HCT116 (cell line): Measurements from ENCODE around the gene DPP6. TPM values are rescaled to one million over a fixed set of nuclear protein-coding genes. Genes with fewer than 3 reads are reported as not detected.

Experiments used
- ATAC-seq: fragments of 200-7000 bp; cut with Tn5 transposase; 2 replicates; pipeline ENCODE4 v1.9.1; 2020; ENCODE audit warnings: mild to moderate bottlenecking, moderate library complexity
- BruUV-seq: library from RNA; stranded (reverse); fragments of 400-500 nt; replicated peaks from 2 replicates; lab custom pipeline; 2021; lab: Mats Ljungman, UMichigan
- CTCF ChIA-PET: fragments of 300-600 bp; sonication (Branson Sonifier 250); formaldehyde crosslinking; loops from one replicate; lab custom pipeline; 2021; ENCODE audit warnings: antibody characterized with exemption; lab: Charles Lee
- POLR2A ChIA-PET: fragments of 300-600, 350-600 bp; sonication (Branson Sonifier 250); formaldehyde crosslinking; loops from one replicate; lab custom pipeline; 2021; ENCODE audit warnings: antibody characterized with exemption; lab: Charles Lee
- RAD21 ChIA-PET, 2 experiments: fragments of 300-600 bp; sonication (Branson Sonifier 250); formaldehyde crosslinking; loops; one replicate each; lab custom pipeline; 2023; ENCODE audit warnings: low total read pairs in 2 of 2; ENCODE audit not compliant: uncharacterized antibody in 2 of 2, unreplicated experiment in 2 of 2, low non-redundant PET in 1 of 2; lab: Charles Lee
- DNase-seq: peaks from one replicate; pipeline ENCODE4 v3.0.0-alpha.2; 2010; ENCODE audit warnings: low read depth, low spot score
- H2AFZ ChIP-seq: fragments of 200-600 bp; shearing (Covaris generic), sonication (generic); 2 replicates; pipeline ENCODE4 v1.6.1; 2017; ENCODE audit warnings: low read depth, mixed run types, mixed read lengths, antibody characterized with exemption, low read length; ENCODE audit not compliant: poor library complexity, severe bottlenecking
- H3K27ac ChIP-seq: 2 replicates; pipeline ENCODE4 v1.5.1; 2012; ENCODE audit warnings: low read depth, low read length
- H3K27me3 ChIP-seq: fragments of 200-600 bp; sonication (generic); 2 replicates; pipeline ENCODE4 v1.6.1; 2016; ENCODE audit warnings: mixed run types, low read length, mixed read lengths; ENCODE audit not compliant: insufficient read depth
- H3K36me3 ChIP-seq, 2 experiments: fragments of 200-500 bp in 1 of 2; fragments of 200-600 bp in 1 of 2; sonication (Bioruptor generic) in 1 of 2; sonication (generic) in 1 of 2; 2 replicates each; pipeline versions ENCODE4 v1.5.1 to v1.6.1; 2014 to 2016; ENCODE audit warnings: low read length in 2 of 2, inconsistent platforms in 1 of 2, mixed read lengths in 1 of 2, mixed run types in 1 of 2; ENCODE audit not compliant: insufficient read depth in 2 of 2, control insufficient read depth in 1 of 2
- H3K4me1 ChIP-seq, 2 experiments: fragments of 200-600 bp in 1 of 2; sonication (generic) in 1 of 2; 2 replicates each; pipeline versions ENCODE4 v1.5.1 to v1.6.1; 2012 to 2017; ENCODE audit warnings: low read length in 2 of 2, inconsistent platforms in 1 of 2, mild to moderate bottlenecking in 1 of 2, mixed read lengths in 1 of 2, mixed run types in 1 of 2, moderate library complexity in 1 of 2; ENCODE audit not compliant: insufficient read depth in 2 of 2, control insufficient read depth in 1 of 2
- H3K4me2 ChIP-seq: fragments of 200-600 bp; sonication (generic); 2 replicates; pipeline ENCODE4 v1.6.1; 2017; ENCODE audit warnings: mixed run types, low read length, mixed read lengths
- H3K4me3 ChIP-seq, 2 experiments: fragments of 200-600 bp in 1 of 2; sonication (generic) in 1 of 2; replicated peaks in 1 of 2; 2 replicates each; pipeline ENCODE4 v1.5.1; 2011 to 2016; ENCODE audit warnings: low read length in 2 of 2, control low read depth in 1 of 2, low read depth in 1 of 2, mild to moderate bottlenecking in 1 of 2, mixed read lengths in 1 of 2, mixed run types in 1 of 2
- H3K79me2 ChIP-seq: fragments of 200-600 bp; sonication (generic); 2 replicates; pipeline ENCODE4 v1.6.1; 2017; ENCODE audit warnings: mild to moderate bottlenecking, mixed run types, low read length, moderate library complexity, mixed read lengths; ENCODE audit not compliant: insufficient read depth
- H3K9ac ChIP-seq: fragments of 200-600 bp; sonication (generic); 2 replicates; pipeline ENCODE4 v1.6.1; 2016; ENCODE audit warnings: low read length, mixed read lengths
- H3K9me2 ChIP-seq: fragments of 200-600 bp; sonication (generic), shearing (Covaris generic); 2 replicates; pipeline ENCODE4 v1.6.1; 2017; ENCODE audit warnings: mixed run types, mild to moderate bottlenecking, moderate library complexity; ENCODE audit not compliant: insufficient read depth
- H3K9me3 ChIP-seq, 2 experiments: fragments of 200-500 bp in 1 of 2; fragments of 200-600 bp in 1 of 2; sonication (Bioruptor generic) in 1 of 2; sonication (generic) in 1 of 2; 2 replicates each; pipeline ENCODE4 v1.6.1; 2014 to 2017; ENCODE audit warnings: low read length in 2 of 2, mixed read lengths in 2 of 2, inconsistent platforms in 1 of 2, low read depth in 1 of 2, mild to moderate bottlenecking in 1 of 2, mixed run types in 1 of 2, moderate library complexity in 1 of 2; ENCODE audit not compliant: control insufficient read depth in 1 of 2, insufficient read depth in 1 of 2
- H4K20me1 ChIP-seq: fragments of 200-600 bp; sonication (generic), shearing (Covaris generic); 2 replicates; pipeline ENCODE4 v1.6.1; 2017; ENCODE audit warnings: mixed run types, mild to moderate bottlenecking, moderate library complexity; ENCODE audit not compliant: insufficient read depth
- EGR1 ChIP-seq: IDR thresholded peaks from 2 replicates; pipeline ENCODE4 v1.6.1; 2012; ENCODE audit warnings: low read depth
- ELF1 ChIP-seq: IDR thresholded peaks from 2 replicates; pipeline ENCODE4 v1.6.1; 2012; ENCODE audit warnings: low read depth, borderline replicate concordance
- FOSL1 ChIP-seq: IDR thresholded peaks from 2 replicates; pipeline ENCODE4 v1.6.1; 2012; ENCODE audit warnings: low read depth
- POLR2A ChIP-seq: IDR thresholded peaks from 2 replicates; pipeline ENCODE4 v1.7.0; 2011; ENCODE audit warnings: borderline replicate concordance; ENCODE audit not compliant: insufficient read depth, insufficient read length; ENCODE audit errors: extremely low read depth
- RAD21 ChIP-seq: IDR thresholded peaks from 2 replicates; pipeline ENCODE4 v1.6.1; 2012; ENCODE audit warnings: low read depth, mild to moderate bottlenecking
- YY1 ChIP-seq: IDR thresholded peaks from 2 replicates; pipeline ENCODE4 v1.6.1; 2011; ENCODE audit warnings: low read length, low read depth, moderate library complexity, mild to moderate bottlenecking; ENCODE audit not compliant: insufficient replicate concordance; ENCODE audit errors: extremely low read depth
- ZBTB33 ChIP-seq: IDR thresholded peaks from 2 replicates; pipeline ENCODE4 v1.6.1; 2011; ENCODE audit warnings: mild to moderate bottlenecking, low read length, moderate library complexity; ENCODE audit not compliant: insufficient replicate concordance; ENCODE audit errors: extremely low read depth
- intact Hi-C: fragments of 100-400 bp; cut with micrococcal nuclease; formaldehyde crosslinking; loops from 2 replicates; pipeline ENCODE4 v1.10.0; 2022
- total RNA-seq: library from RNA; stranded (reverse); gene quantifications from one replicate; pipeline ENCODE4 v1.2.1, GENCODE V29; 2021; ENCODE audit not compliant: unreplicated experiment
- TF ChIP-seq, protein P1 (sequence below): IDR thresholded peaks from 2 replicates; pipeline ENCODE4 v1.6.1; 2012

Gene DPP6
- total RNA-seq, 1 experiment from 2014 or later: not detected

DNA sequence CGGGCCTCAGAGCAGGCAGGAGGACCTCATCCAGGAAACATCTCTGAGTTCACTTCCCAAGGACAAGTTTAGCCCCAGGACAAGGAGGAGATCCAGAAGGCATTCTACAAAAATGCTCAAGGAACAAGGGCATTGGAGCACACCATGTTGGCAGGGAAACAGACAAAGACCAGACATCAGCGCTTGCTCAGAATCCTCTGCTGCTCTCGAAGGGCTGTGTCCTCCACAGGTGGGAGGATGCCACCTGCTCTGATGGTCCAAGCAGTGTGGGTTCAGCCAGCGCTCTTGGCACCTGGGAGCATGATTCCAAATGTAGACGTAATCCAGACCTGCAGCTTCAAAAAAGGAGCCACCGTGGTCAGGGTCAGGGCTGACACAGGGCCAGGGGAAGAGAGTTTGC is 160.7 kb downstream of the DPP6 start:
- CTCF ChIA-PET: no interaction called here

DNA sequence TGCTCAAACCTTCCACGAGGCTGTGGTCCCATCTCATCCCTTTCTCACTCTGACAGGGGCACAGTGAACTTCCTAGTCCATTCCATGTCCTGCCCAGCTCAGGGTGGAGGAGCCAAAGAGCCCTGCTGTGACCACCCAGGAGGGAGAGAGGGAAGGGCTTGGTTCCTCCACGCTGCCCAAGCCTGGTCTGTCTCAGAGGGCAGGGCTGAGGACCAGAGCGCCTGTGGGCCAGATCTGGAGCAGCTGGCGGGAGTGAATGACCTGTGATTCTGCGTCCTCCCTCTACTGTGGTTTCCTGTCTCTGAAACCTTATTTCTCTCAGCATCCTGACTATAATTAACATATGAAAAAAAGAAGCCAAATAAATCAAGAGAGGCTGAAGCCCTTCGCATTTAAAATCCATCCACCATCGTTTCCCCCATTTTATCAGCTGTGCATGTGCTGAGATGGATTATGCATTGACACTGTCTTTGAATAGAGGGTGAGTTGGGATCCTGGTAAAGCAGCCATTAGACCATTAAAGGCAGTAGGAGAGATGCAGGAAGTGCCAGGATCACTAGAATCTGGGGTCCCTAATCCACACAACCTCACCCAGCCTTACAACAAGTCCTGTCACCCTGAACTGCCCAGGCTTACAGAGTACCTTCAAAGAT is 165.6 kb downstream of the DPP6 start:
- no TSS peak for BruUV-seq
- no peaks in the 10 kb centered on the region for H3K79me2 ChIP-seq
- intact Hi-C loops: no loop called here
- no peak for TF ChIP-seq EGR1
- TF ChIP-seq RAD21: no peak
- TF ChIP-seq ZBTB33: no peak
- TF ChIP-seq YY1: no peak
- TF ChIP-seq POLR2A: no peak
- TF ChIP-seq, protein P1, sequence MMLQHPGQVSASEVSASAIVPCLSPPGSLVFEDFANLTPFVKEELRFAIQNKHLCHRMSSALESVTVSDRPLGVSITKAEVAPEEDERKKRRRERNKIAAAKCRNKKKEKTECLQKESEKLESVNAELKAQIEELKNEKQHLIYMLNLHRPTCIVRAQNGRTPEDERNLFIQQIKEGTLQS: no peak
- TF ChIP-seq ELF1: no peak
- no peak overlapping the region for H3K4me2 ChIP-seq
- RAD21 ChIA-PET: no interaction called here
- H3K36me3 ChIP-seq: no peaks in the 10 kb centered on the region
- H3K4me3 ChIP-seq: no peak overlapping the region
- no peak overlapping the region for H3K27ac ChIP-seq
- CTCF ChIA-PET: no interaction called here
- POLR2A ChIA-PET: no interaction called here
- no peaks in the 10 kb centered on the region for H3K4me1 ChIP-seq
- H3K9me3 ChIP-seq: peaks cover 9 to 13% of the 10 kb centered on the region in 2 experiments; a peak in 2 of 4 replicates
- no peaks in the 10 kb centered on the region for H4K20me1 ChIP-seq
- ATAC-seq (no peak), DNase-seq (no peak)
- H3K9me2 ChIP-seq: no peaks in the 10 kb centered on the region
- no peak overlapping the region for H3K9ac ChIP-seq
- H2AFZ ChIP-seq: no peak overlapping the region
- no peaks in the 10 kb centered on the region for H3K27me3 ChIP-seq

More for the DNA sequence above, 160.7 kb downstream of the DPP6 start:
- no peaks in the 10 kb centered on the region for H3K27me3 ChIP-seq
- H3K4me1 ChIP-seq: no peaks in the 10 kb centered on the region
- no TSS peak for BruUV-seq
- no peaks in the 10 kb centered on the region for H3K9me2 ChIP-seq
- no peak overlapping the region for H3K4me3 ChIP-seq
- no peaks in the 10 kb centered on the region for H4K20me1 ChIP-seq
- H3K9ac ChIP-seq: no peak overlapping the region
- ChIA-PET RAD21 (no interaction called here), POLR2A (no interaction called here)
- ATAC-seq (no peak), DNase-seq (no peak)
- no peaks in the 10 kb centered on the region for H3K79me2 ChIP-seq
- intact Hi-C loops: no loop called here
- no peaks in the 10 kb centered on the region for H3K36me3 ChIP-seq
- H3K4me2 ChIP-seq: no peak overlapping the region
- peaks cover 3 to 9% of the 10 kb centered on the region in 2 experiments; a peak in 2 of 4 replicates for H3K9me3 ChIP-seq
- no peak overlapping the region for H3K27ac ChIP-seq
- no peak overlapping the region for H2AFZ ChIP-seq
- no peak for TF ChIP-seq FOSL1
